Stimulated activated CD8-positive, alpha-beta memory T cell treated with anti-CD3 and anti-CD28 coated beads, Interleukin-7, amount 100 ng/mL, for 24 hours (primary cell): ENCODE results near the gene TIGD1.
"Not testable (repeated sequence)": the region's sequence is repeated elsewhere in the genome, so short reads cannot be mapped to it uniquely, and the experiment has no call there.

Experiments
- DNase-seq: peaks from one replicate; pipeline ENCODE4 v3.0.0-alpha.2; 2020; ENCODE audit warnings: low read depth

The TIGD1 gene

DNA sequence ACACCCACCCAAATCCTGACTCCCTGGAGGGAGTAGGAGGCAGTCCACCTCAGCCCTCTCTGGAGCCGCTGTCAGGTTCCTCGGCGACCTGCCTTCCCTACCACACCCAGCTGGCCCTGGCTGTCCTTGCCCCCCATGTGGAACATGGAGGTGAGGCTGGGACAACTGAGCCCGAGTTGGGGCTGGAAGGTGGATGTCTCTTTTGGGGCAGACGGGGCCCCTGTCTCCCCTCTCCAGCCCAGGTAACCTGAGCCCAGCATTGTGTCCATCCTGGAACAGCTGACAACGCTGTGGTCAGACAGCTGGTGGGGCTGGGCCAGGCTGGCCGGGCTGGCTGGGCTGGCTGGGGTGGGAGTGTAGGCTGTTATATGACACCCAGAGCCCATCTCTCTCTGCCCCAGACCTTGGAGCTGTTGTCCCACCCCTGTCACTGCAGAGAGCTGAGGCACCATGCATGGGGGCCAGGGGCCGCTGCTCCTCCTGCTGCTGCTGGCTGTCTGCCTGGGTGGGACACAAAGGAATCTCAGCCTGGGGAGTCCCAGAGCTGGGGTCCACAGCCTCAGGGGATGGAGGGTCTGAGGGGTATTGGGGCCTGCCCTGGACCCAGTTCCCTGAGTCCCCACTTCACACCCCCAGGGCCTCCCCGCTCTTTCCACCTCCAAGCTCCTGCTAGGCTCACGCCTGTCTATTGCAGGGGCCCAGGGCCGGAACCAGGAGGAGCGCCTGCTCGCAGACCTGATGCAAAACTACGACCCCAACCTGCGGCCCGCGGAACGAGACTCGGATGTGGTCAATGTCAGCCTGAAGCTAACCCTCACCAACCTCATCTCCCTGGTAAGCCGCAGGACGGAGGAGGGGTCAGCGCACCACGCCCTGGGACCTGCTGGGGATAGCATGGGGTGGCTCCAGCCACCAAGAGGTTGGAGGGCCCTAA is 10.8 kb downstream of the TIGD1 start, which contains the start of gene CHRNG:
CHRNG (plus strand) TSS at position 395 of the 934 bp plus-strand sequence; CDS start at position 451, 56 bp downstream.
- DNase-seq = no peak

GRCh38 chr2:232538671-232539070 is 11.7 kb downstream of the TIGD1 start:
- no peak for DNase-seq

GRCh38 chr2:232537499-232537898 is 12.9 kb downstream of the TIGD1 start:
- DNase-seq = no peak

GRCh38 chr2:232537079-232537478 is 13.3 kb downstream of the TIGD1 start:
- no peak for DNase-seq

GRCh38 chr2:232535761-232536530 is 14.4 kb downstream of the TIGD1 start:
- no peak for DNase-seq

GRCh38 chr2:232534940-232535651 is 15.3 kb downstream of the TIGD1 start:
- DNase-seq = no peak

DNA sequence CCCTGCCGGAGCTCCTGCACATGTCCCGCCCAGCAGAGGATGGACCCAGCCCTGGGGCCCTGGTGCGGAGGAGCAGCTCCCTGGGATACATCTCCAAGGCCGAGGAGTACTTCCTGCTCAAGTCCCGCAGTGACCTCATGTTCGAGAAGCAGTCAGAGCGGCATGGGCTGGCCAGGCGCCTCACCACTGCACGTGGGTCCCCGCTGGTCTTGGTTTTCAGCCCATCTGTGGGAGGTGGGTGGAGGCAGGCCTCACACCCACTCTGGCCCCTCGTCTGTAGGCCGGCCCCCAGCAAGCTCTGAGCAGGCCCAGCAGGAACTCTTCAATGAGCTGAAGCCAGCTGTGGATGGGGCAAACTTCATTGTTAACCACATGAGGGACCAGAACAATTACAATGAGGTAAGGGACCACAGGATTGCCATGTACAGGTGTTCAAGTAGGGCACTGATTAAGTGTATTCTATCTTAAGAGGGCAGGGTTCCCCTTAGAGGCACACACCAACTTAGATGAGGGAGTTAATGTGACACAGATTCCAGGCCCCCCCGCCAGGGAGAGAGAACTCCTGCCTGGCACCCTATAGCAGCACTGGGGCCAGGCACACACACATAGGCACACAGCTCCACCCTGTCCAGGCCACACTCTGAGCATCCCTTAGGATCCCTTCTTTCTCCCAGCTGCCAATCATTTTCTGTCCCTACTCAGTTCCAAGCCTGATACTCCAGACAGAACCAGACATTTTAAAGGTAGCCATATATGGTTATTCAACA is 16.2 kb downstream of the TIGD1 start:
- no peak for DNase-seq

GRCh38 chr2:232532821-232533220 is 17.5 kb downstream of the TIGD1 start:
- DNase-seq = not testable (repeated sequence)

- DNase-seq = no peak
Measured at GRCh38 chr2:232532419-232532818, 17.9 kb downstream of the TIGD1 start.

GRCh38 chr2:232530626-232531260 is 19.6 kb downstream of the TIGD1 start:
- no peak for DNase-seq

GRCh38 chr2:232529806-232530547 is 20.4 kb downstream of the TIGD1 start:
- no peak for DNase-seq

DNA sequence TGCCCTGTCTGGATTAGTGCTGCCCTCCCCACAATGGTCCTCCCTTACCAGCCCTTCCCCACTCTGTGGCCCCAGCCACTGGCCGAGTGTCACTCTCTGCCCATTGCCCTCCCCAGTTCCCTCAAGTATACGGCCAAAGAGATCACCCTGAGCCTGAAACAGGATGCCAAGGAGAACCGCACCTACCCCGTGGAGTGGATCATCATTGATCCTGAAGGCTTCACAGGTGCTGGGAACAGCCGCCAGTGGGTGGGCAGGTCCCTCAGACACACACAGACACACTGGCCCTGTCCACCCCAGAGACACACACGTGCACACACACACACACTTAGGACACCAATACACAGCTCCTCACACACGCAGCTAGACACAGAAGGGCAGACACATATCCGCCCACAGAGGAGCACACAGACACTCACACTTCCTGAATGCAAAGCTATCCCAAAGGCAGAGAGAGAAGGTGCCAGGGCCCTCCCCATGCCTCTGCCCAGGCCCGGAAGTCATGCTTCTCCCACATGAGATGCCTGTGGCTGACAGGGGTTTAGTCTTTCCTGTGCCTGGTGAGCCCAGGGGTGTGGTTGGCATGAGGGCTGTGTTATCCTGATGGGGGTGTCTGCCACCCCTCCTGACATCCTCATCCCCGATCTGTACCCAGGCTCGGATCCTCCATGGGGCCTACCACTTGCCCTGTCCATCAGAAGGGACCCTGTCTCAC is 21.5 kb downstream of the TIGD1 start:
- no peak for DNase-seq

GRCh38 chr2:232527905-232528470 is 22.4 kb downstream of the TIGD1 start:
- DNase-seq = no peak

DNA sequence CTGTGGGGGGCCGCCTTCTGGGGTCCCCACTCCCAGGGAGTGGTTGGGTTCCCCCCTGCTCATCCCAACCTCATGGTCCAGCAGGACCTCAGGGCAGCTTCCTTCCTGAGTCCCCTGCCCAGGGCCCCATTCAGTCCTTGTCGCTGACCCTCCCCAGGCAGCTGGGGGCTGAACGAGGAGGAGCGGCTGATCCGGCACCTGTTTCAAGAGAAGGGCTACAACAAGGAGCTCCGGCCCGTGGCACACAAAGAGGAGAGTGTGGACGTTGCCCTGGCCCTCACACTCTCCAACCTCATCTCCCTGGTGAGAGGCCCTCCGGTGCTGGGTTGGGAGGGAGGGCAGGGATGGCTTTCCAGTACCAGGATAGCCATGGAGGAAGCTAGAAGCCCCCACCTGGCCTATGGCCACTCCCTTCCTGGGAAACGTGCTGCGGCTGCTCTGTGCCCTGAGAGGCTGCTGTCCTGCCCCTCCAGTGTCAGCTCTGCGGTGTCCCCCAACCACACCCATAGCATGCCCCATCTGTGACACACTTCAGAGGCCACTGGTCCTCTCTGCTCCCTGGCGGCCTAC is 23.9 kb downstream of the TIGD1 start:
- no peak for DNase-seq

- no peak for DNase-seq
Measured at GRCh38 chr2:232525791-232526371, 24.5 kb downstream of the TIGD1 start, which contains the start of gene CHRND. TSS of gene CHRND (plus strand) at chr2:232526160. CDS start at chr2:232526216, 56 bp downstream.

DNA sequence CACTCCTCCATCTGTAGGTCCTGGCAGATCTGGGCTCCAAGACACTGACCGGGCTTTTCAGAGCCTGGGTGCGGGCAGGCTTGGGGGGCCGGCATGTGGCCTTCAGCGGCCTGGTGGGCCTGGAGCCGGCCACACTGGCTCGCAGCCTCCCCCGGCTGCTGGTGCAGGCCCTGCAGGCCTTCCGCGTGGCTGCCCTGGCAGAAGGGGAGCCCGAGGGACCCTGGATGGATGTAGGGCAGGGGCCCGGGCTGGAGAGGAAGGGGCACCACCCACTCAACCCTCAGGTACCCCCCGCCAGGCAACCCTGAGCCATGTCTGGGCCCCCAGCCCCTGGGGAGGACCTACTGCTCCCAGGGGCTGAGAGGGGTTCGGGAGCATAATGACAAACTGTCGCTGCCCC is 25.2 kb downstream of the TIGD1 start:
- DNase-seq = no peak

DNA sequence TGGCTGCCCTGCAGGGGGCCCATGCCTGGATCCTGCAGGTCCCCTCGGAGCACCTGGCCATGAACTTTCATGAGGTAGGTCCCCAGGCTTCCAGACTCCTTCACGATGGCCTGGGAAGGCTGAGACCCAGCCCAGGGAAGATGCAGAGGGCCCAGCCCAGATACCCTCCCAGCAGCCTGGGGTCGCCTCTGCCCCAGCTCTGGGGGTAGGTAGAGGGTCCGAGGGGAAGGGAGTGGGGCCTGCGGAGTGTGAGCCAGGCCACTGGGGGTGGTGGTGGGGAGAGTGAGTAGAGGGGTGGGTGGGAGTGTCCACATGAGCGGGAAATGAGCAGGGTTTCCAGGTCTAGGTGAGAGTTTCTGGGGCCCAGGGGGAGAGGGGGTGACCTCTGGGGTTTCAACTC is 25.6 kb downstream of the TIGD1 start:
- no peak for DNase-seq
